ENCODE measurements around the gene UBE2J2. TPM values are rescaled to one million over a fixed set of nuclear protein-coding genes. Genes with fewer than 3 reads are reported as not detected.
A peak's percentile ranks its signal among the peaks of the same experiment; 100 is the strongest.

Gene UBE2J2
- polyA plus RNA-seq, 1 of the 3 experiments (the other 2 are of a cell fraction): 47.5 TPM

- ChIA-PET POLR2A (no interaction called here), CTCF (interaction anchor here (1.0 to 1.4 kb wide), 2 partner anchors 24 to 145 kb away, joined by 3 read pairs; no protein-coding TSS in a partner anchor)
- 94% methylated on average over 13 of the region's 39 CpGs for WGBS (ENCODE audit: low lambda C conversion rate)
- Histone ChIP-seq H3K4me2 (no peak overlapping the region), H3K4me1 (ENCODE audit: control insufficient read depth in 1 of 2, insufficient read depth in 2 of 2, low read depth in 1 of 2, low read length in 1 of 2) (peaks cover 4 to 19% of the 10 kb centered on the region in 2 experiments; a peak in 2 of 4 replicates), H3K4me3 (ENCODE audit: low read depth in 2 of 2, low read length in 1 of 2) (no peak overlapping the region), H2AFZ (ENCODE audit: low read depth) (no peak overlapping the region), H3K27ac (ENCODE audit: low read depth in 2 of 2, low read length in 1 of 2) (no peak overlapping the region), H3K36me3 (replicated peaks in 1 of 2; ENCODE audit: control insufficient read depth in 1 of 2, insufficient read depth in 2 of 2, low read length in 1 of 2) (peaks cover 16 to 30% of the 10 kb centered on the region in 2 experiments), H3K27me3 (ENCODE audit: insufficient read depth) (no peaks in the 10 kb centered on the region), H3K9ac (no peak overlapping the region), H3K79me2 (ENCODE audit: insufficient read depth) (peaks cover 78% of the 10 kb centered on the region), H4K20me1 (ENCODE audit: insufficient read depth) (peaks cover 88% of the 10 kb centered on the region), H3K9me2 (no peaks in the 10 kb centered on the region), H3F3A (replicated peaks; ENCODE audit: insufficient read depth) (peaks cover 17% of the 10 kb centered on the region), H3K9me3 (no peaks in the 10 kb centered on the region)
- TF ChIP-seq SMC3 (IDR thresholded peaks at IDR 0.05; ENCODE audit: low read depth, low read length) (no peak), GATA2 (CRISPR knock-in tag; IDR thresholded peaks at IDR 0.05) (no peak), TAF1 (IDR thresholded peaks at IDR 0.05; ENCODE audit: borderline replicate concordance, low read depth, low read length) (no peak), FOXM1 (IDR thresholded peaks at IDR 0.05; ENCODE audit: low read depth) (no peak), RAD21 (IDR thresholded peaks at IDR 0.05; ENCODE audit: low read length) (no peak), TEAD4 (IDR thresholded peaks at IDR 0.05; ENCODE audit: borderline replicate concordance, insufficient read depth) (no peak), TCF12 (IDR thresholded peaks at IDR 0.05) (no peak), CTCF (IDR thresholded peaks at IDR 0.05) (no peak), MAX (IDR thresholded peaks at IDR 0.05; ENCODE audit: low read depth) (no peak), EZH2phosphoT487 (IDR thresholded peaks at IDR 0.05; ENCODE audit: borderline replicate concordance, low read depth) (no peak), CHD2 (IDR thresholded peaks at IDR 0.05; ENCODE audit: low read length, partially characterized antibody) (no peak), USF1 (IDR thresholded peaks at IDR 0.05; ENCODE audit: borderline replicate concordance, low read depth) (no peak), FOXJ3 (CRISPR knock-in tag; IDR thresholded peaks at IDR 0.05) (no peak), JUND (IDR thresholded peaks at IDR 0.05) (no peak), MXI1 (IDR thresholded peaks at IDR 0.05; ENCODE audit: low read depth, low read length) (no peak), NRF1 (IDR thresholded peaks at IDR 0.05; ENCODE audit: low read depth, low read length) (no peak), NFIC (IDR thresholded peaks at IDR 0.05; ENCODE audit: borderline replicate concordance) (no peak), ZBTB33 (IDR thresholded peaks at IDR 0.05; ENCODE audit: borderline replicate concordance, low read depth) (no peak), GABPA (IDR thresholded peaks at IDR 0.05; ENCODE audit: low read depth) (no peak)
- DNase-seq: peak; percentile 35
Measured at GRCh38 chr1:1267488-1268283, 6.0 kb downstream of the UBE2J2 start.

All from SK-N-SH (cell line).